Astrocyte (in vitro differentiated cells and primary cell): Measurements from ENCODE around the gene ATXN2.

ENCODE experiments used
- EZH2 ChIP-seq: IDR thresholded peaks from 2 replicates; pipeline ENCODE4 v1.6.1; 2012; ENCODE audit warnings: mild to moderate bottlenecking, low read length, inconsistent platforms; ENCODE audit not compliant: insufficient read depth
- TF ChIP-seq, protein P1 (sequence below): IDR thresholded peaks from 2 replicates; pipeline ENCODE4 v1.5.1; 2011; ENCODE audit warnings: low read depth, mild to moderate bottlenecking, inconsistent platforms, low read length, moderate library complexity; ENCODE audit not compliant: insufficient read depth

DNA sequence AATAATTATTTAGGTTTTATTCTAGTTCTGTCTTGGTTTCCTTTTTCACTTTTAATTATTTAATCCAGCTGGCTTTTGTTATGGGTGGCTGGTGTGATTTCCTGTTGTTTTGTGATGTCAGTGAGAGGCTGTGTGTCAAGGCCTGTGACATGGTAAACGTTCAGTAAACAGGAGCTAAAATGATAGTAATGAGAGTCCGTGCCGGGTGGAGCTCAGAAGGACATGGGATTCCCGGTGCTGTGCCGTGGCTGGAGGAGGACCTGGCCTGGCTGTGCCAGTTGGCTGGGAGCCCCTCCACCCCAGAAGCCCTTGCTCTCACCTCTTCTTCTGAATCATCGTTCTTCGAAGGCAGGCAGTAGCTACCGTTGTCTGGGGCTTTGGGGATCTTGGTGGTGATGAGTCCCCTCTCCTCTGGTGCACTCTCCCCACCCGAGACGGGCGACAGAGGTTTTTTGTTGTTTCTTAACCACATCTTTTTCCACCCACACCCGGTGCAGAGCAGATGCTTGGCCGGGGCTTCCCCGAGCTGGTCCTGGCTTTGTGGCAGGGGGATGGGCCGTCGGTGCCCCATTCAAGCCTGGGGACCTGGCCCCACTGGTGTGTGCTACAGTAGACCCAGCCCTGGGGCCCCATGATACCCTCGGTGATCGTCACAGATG lies 164.3 kb downstream of the ATXN2 start:
- TF ChIP-seq, protein P1, sequence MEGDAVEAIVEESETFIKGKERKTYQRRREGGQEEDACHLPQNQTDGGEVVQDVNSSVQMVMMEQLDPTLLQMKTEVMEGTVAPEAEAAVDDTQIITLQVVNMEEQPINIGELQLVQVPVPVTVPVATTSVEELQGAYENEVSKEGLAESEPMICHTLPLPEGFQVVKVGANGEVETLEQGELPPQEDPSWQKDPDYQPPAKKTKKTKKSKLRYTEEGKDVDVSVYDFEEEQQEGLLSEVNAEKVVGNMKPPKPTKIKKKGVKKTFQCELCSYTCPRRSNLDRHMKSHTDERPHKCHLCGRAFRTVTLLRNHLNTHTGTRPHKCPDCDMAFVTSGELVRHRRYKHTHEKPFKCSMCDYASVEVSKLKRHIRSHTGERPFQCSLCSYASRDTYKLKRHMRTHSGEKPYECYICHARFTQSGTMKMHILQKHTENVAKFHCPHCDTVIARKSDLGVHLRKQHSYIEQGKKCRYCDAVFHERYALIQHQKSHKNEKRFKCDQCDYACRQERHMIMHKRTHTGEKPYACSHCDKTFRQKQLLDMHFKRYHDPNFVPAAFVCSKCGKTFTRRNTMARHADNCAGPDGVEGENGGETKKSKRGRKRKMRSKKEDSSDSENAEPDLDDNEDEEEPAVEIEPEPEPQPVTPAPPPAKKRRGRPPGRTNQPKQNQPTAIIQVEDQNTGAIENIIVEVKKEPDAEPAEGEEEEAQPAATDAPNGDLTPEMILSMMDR: no peak
- no peak for TF ChIP-seq EZH2
